ENCODE results near the gene FBXW4. TPM values are rescaled to one million over a fixed set of nuclear protein-coding genes. Genes with fewer than 3 reads are reported as not detected.
"Not testable (repeated sequence)": the region's sequence is repeated elsewhere in the genome, so short reads cannot be mapped to it uniquely, and the experiment has no call there.

The FBXW4 gene
- total RNA-seq, 1 donor from 2014 or later, result 70.7 TPM

DNA sequence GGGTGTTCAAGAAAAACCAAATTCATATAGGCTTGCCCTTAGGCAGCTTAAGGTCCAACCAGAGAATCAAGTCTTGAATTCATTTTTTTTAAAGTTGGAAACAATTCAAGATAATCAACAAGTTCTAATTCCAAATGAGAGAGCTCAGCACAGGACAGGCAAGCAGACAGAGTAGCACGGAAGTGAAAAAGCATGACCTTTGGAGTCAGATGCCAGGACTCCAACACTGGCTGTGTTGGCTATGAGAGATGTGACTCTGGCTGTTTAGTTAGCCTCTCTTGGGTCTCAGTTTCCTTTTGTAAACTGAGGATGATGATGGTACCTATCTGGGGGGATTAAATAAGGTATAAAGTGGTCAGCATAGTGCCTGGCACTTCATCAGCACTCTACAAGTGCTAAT is 49.3 kb downstream of the FBXW4 start:
- no peak overlapping the region for H3K27ac Mint-ChIP-seq

DNA sequence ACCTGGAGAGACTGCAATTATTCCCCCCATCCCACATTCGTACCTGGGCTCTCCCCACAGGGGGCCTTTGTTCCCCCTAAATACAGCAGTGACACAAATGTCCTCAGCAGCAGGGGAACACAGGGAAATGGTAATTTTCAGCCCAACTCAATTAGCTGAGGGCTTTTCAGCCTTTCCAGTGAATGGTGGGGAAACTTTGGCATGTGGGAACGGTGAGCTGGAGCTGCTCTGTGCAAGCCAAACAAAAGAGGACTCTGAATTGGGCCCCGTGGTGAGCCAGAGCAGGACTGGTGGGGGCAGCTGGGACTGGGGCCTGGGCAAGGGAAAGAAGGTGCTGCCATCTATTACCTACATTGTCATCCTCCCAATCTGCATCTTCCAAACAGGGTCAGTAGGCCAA is 51.0 kb downstream of the FBXW4 start:
- Mint-ChIP-seq H3K36me3 (ENCODE audit: insufficient read depth) (peaks cover 3% of the 10 kb centered on the region), H3K9me3 (ENCODE audit: low read depth) (no peaks in the 10 kb centered on the region), H3K4me3 (ENCODE audit: low read depth) (no peak overlapping the region), H3K27ac (no peak overlapping the region), H3K4me1 (ENCODE audit: low read depth) (no peaks in the 10 kb centered on the region), H3K27me3 (no peaks in the 10 kb centered on the region)
- TF ChIP-seq, protein P1, sequence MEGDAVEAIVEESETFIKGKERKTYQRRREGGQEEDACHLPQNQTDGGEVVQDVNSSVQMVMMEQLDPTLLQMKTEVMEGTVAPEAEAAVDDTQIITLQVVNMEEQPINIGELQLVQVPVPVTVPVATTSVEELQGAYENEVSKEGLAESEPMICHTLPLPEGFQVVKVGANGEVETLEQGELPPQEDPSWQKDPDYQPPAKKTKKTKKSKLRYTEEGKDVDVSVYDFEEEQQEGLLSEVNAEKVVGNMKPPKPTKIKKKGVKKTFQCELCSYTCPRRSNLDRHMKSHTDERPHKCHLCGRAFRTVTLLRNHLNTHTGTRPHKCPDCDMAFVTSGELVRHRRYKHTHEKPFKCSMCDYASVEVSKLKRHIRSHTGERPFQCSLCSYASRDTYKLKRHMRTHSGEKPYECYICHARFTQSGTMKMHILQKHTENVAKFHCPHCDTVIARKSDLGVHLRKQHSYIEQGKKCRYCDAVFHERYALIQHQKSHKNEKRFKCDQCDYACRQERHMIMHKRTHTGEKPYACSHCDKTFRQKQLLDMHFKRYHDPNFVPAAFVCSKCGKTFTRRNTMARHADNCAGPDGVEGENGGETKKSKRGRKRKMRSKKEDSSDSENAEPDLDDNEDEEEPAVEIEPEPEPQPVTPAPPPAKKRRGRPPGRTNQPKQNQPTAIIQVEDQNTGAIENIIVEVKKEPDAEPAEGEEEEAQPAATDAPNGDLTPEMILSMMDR (IDR thresholded peaks at IDR 0.05; ENCODE audit: unreplicated experiment), result no peak
- DNase-seq (ENCODE audit: low spot score, unreplicated experiment), result no peak

More for the DNA sequence above, 49.3 kb downstream of the FBXW4 start:
- no peak for DNase-seq (ENCODE audit: low spot score, unreplicated experiment)
- TF ChIP-seq, protein P1 (IDR thresholded peaks at IDR 0.05; ENCODE audit: unreplicated experiment), result no peak
- H3K27me3 Mint-ChIP-seq, result no peaks in the 10 kb centered on the region
- no peak overlapping the region for H3K4me3 Mint-ChIP-seq (ENCODE audit: low read depth)
- H3K4me1 Mint-ChIP-seq (ENCODE audit: low read depth), result no peaks in the 10 kb centered on the region
- H3K36me3 Mint-ChIP-seq (ENCODE audit: insufficient read depth), result peaks cover 1% of the 10 kb centered on the region
- no peaks in the 10 kb centered on the region for H3K9me3 Mint-ChIP-seq (ENCODE audit: low read depth)

- no peak for DNase-seq (ENCODE audit: low spot score, unreplicated experiment)
- no peaks in the 10 kb centered on the region for H3K9me3 Mint-ChIP-seq (ENCODE audit: low read depth)
Measured at GRCh38 chr10:101643546-101643945, 51.4 kb downstream of the FBXW4 start.

GRCh38 chr10:101639141-101639900 is 55.6 kb downstream of the FBXW4 start:
- H3K4me1 Mint-ChIP-seq (ENCODE audit: low read depth), result no peaks in the 10 kb centered on the region
- DNase-seq (ENCODE audit: low spot score, unreplicated experiment), result no peak
- H3K36me3 Mint-ChIP-seq (ENCODE audit: insufficient read depth), result peaks cover 20% of the 10 kb centered on the region
- H3K4me3 Mint-ChIP-seq (ENCODE audit: low read depth), result no peak overlapping the region
- no peak overlapping the region for H3K27ac Mint-ChIP-seq
- TF ChIP-seq, protein P1 (IDR thresholded peaks at IDR 0.05; ENCODE audit: unreplicated experiment), result no peak
- H3K9me3 Mint-ChIP-seq (ENCODE audit: low read depth), result no peaks in the 10 kb centered on the region
- no peaks in the 10 kb centered on the region for H3K27me3 Mint-ChIP-seq

More at GRCh38 chr10:101643546-101643945, 51.4 kb downstream of the FBXW4 start:
- peaks cover 3% of the 10 kb centered on the region for H3K36me3 Mint-ChIP-seq (ENCODE audit: insufficient read depth)
- H3K27ac Mint-ChIP-seq, result no peak overlapping the region
- H3K4me1 Mint-ChIP-seq (ENCODE audit: low read depth), result no peaks in the 10 kb centered on the region
- TF ChIP-seq, protein P1 (IDR thresholded peaks at IDR 0.05; ENCODE audit: unreplicated experiment), result no peak
- H3K27me3 Mint-ChIP-seq, result no peaks in the 10 kb centered on the region
- no peak overlapping the region for H3K4me3 Mint-ChIP-seq (ENCODE audit: low read depth)

DNA sequence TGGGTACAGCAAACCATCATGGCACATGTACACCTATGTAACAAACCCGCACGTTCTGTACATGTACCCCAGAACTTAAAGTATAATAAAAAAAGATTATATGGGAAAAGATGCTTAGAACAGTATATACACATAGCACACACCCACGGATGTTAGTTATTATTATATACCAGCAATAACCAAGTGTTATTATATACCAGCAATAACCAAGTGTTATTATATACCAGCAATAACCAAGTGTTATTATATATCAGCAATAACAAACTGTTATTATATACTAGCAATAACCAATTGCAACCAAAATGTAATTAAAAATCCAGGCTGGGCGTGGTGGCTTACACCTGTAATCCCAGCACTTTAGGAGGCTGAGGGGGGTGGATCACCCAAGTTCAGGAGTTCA is 61.5 kb downstream of the FBXW4 start:
- not testable (repeated sequence) for H3K4me1 Mint-ChIP-seq (ENCODE audit: low read depth)

More for the DNA sequence above, 61.5 kb downstream of the FBXW4 start:
- not testable (repeated sequence) for DNase-seq (ENCODE audit: low spot score, unreplicated experiment); H3K27ac Mint-ChIP-seq; H3K27me3 Mint-ChIP-seq; H3K9me3 Mint-ChIP-seq (ENCODE audit: low read depth); H3K4me3 Mint-ChIP-seq (ENCODE audit: low read depth)
- H3K36me3 Mint-ChIP-seq (ENCODE audit: insufficient read depth), result peaks cover 20% of the 10 kb centered on the region

All from progenitor cell of endocrine pancreas (in vitro differentiated cells).